Measurements from ENCODE around the gene EEFSEC. TPM values are rescaled to one million over a fixed set of nuclear protein-coding genes. Genes with fewer than 3 reads are reported as not detected.

The EEFSEC gene
- total RNA-seq, 2 experiments from 2014 or later, result 19.2 to 19.6 TPM

DNA sequence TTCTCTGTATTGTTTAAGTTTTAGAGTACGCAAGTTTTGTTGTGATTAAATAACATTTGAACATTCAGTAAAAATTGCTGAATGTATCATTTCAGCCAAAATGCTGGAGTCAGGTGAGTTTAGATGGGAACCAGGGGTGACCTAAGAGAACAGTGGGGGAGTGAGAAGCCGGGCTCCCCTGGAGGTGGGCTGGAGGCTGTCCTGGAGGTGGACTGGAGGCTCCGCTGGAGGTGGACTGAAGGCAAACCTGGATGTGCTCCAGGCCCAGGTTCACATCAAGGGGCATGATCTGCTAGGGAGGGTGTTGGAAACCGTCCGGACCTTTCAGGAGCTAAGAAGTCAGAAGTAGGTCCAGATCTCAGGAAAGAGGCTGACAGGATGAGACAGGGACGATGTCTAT, 289.7 kb downstream of the EEFSEC start:
- H3K36me3 Mint-ChIP-seq (ENCODE audit: low read depth), result no peaks in the 10 kb centered on the region
- intact Hi-C loops (cut with micrococcal nuclease), result loop anchor here (5.0 kb wide), 1 partner anchor 49 kb away; the partner anchor contains the start of gene GATA2
- no peak overlapping the region for H3K4me3 Mint-ChIP-seq
- H3K27ac Mint-ChIP-seq, result no peak overlapping the region
- ChIA-PET CTCF (interaction anchor here (1.0 to 3.1 kb wide), 4 partner anchors 17 to 141 kb away, joined by 3 to 10 read pairs (median 6); no protein-coding TSS in a partner anchor), POLR2A (no interaction called here)
- TF ChIP-seq, protein P1, sequence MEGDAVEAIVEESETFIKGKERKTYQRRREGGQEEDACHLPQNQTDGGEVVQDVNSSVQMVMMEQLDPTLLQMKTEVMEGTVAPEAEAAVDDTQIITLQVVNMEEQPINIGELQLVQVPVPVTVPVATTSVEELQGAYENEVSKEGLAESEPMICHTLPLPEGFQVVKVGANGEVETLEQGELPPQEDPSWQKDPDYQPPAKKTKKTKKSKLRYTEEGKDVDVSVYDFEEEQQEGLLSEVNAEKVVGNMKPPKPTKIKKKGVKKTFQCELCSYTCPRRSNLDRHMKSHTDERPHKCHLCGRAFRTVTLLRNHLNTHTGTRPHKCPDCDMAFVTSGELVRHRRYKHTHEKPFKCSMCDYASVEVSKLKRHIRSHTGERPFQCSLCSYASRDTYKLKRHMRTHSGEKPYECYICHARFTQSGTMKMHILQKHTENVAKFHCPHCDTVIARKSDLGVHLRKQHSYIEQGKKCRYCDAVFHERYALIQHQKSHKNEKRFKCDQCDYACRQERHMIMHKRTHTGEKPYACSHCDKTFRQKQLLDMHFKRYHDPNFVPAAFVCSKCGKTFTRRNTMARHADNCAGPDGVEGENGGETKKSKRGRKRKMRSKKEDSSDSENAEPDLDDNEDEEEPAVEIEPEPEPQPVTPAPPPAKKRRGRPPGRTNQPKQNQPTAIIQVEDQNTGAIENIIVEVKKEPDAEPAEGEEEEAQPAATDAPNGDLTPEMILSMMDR (IDR thresholded peaks at IDR 0.05), result no peak
- DNase-seq, result no peak
- peaks cover 10% of the 10 kb centered on the region for H3K4me1 Mint-ChIP-seq (ENCODE audit: low read depth)
- H3K27me3 Mint-ChIP-seq, result peaks cover 6% of the 10 kb centered on the region
- H3K9me3 Mint-ChIP-seq, result peaks cover 12% of the 10 kb centered on the region
- ATAC-seq, result no peak

GRCh38 chr3:128443771-128444170, 290.5 kb downstream of the EEFSEC start:
- Mint-ChIP-seq H3K9me3 (peaks cover 17% of the 10 kb centered on the region), H3K4me3 (no peak overlapping the region), H3K27me3 (peaks cover 3% of the 10 kb centered on the region), H3K27ac (no peak overlapping the region), H3K4me1 (ENCODE audit: low read depth) (peaks cover 16% of the 10 kb centered on the region), H3K36me3 (ENCODE audit: low read depth) (peaks cover 5% of the 10 kb centered on the region)
- ATAC-seq, result no peak
- intact Hi-C loops (cut with micrococcal nuclease), result loop anchor here (5.0 kb wide), 1 partner anchor 49 kb away; the partner anchor contains the start of gene GATA2
- no peak for DNase-seq
- CTCF ChIA-PET, result interaction anchor here (1.1 to 3.1 kb wide), 3 partner anchors 18 to 165 kb away, joined by 3 to 10 read pairs (median 8); no protein-coding TSS in a partner anchor
- TF ChIP-seq, protein P1 (IDR thresholded peaks at IDR 0.05), result no peak
- POLR2A ChIA-PET, result interaction anchor here (0.7 kb wide), 1 partner anchor 165 kb away, joined by 3 read pairs; no protein-coding TSS in a partner anchor

- DNase-seq, result no peak
- Mint-ChIP-seq H3K27ac (no peak overlapping the region), H3K9me3 (peaks cover 18% of the 10 kb centered on the region), H3K27me3 (peaks cover 3% of the 10 kb centered on the region), H3K4me1 (ENCODE audit: low read depth) (peaks cover 21% of the 10 kb centered on the region), H3K36me3 (ENCODE audit: low read depth) (peaks cover 6% of the 10 kb centered on the region), H3K4me3 (no peak overlapping the region)
- POLR2A ChIA-PET, result no interaction called here
- ATAC-seq, result no peak
- TF ChIP-seq, protein P1 (IDR thresholded peaks at IDR 0.05), result no peak
- CTCF ChIA-PET, result interaction anchor here (0.9 kb wide), 1 partner anchor 27 kb away, joined by 3 read pairs; no protein-coding TSS in a partner anchor
- intact Hi-C loops (cut with micrococcal nuclease), result no loop called here
Observed at GRCh38 chr3:128445357-128445756, 292.1 kb downstream of the EEFSEC start.

DNA sequence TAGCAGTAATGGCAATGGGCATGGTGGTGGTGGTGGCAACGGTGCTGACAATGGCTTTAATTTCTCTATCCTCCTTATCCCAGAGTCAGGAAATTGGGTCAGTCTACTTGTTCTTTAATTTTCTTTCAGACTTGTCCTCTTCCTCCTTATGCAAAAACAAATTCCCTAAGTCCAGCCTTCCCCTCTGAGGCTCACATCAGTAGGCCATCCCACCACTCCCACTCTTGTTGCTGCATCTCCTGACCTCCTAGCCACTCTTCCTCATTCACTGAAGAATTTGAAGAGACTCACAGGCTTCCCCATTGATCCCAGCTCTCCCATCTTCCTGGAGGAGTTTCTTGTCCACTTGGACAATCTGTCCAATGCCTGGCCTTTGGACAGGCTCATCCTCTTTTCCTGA, 293.5 kb downstream of the EEFSEC start:
- H3K9me3 Mint-ChIP-seq, result peaks cover 18% of the 10 kb centered on the region
- ATAC-seq, result no peak
- ChIA-PET CTCF (interaction anchor here (3.6 kb wide), 1 partner anchor 20 kb away, joined by 21 read pairs; no protein-coding TSS in a partner anchor), POLR2A (no interaction called here)
- peaks cover 6% of the 10 kb centered on the region for H3K36me3 Mint-ChIP-seq (ENCODE audit: low read depth)
- DNase-seq, result no peak
- H3K4me1 Mint-ChIP-seq (ENCODE audit: low read depth), result peaks cover 21% of the 10 kb centered on the region
- peak overlapping the region; percentile 25 for H3K27ac Mint-ChIP-seq
- peaks cover 5% of the 10 kb centered on the region for H3K27me3 Mint-ChIP-seq
- TF ChIP-seq, protein P1 (IDR thresholded peaks at IDR 0.05), result no peak
- H3K4me3 Mint-ChIP-seq, result no peak overlapping the region
- intact Hi-C loops (cut with micrococcal nuclease), result no loop called here

DNA sequence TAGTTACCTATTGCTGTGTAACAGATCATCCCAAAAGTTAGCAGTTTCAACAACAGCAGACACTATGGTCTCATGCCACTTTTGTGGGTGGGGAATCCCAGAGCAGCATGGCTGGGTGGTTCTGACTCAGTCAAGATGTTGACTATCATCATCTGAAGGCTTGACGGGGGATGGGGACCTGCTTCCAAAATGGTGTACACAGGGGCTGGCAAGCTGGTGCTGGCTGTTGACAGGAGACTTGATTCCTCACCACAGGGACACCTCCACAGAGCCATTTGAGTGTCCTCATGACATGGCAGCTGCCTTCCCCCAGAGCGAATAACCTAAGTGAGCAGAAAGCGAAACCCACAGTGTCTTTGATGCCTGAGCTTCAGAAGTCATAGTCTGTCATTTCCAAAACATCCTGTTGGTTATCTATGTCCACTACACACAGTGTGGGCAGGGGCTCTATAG, 294.3 kb downstream of the EEFSEC start:
- Mint-ChIP-seq H3K27me3 (peaks cover 5% of the 10 kb centered on the region), H3K4me1 (ENCODE audit: low read depth) (peaks cover 21% of the 10 kb centered on the region), H3K9me3 (peaks cover 18% of the 10 kb centered on the region), H3K27ac (peak overlapping the region; percentile 82), H3K4me3 (no peak overlapping the region), H3K36me3 (ENCODE audit: low read depth) (peaks cover 6% of the 10 kb centered on the region)
- intact Hi-C loops (cut with micrococcal nuclease), result no loop called here
- peak; percentile 90 for DNase-seq
- TF ChIP-seq, protein P1 (IDR thresholded peaks at IDR 0.05), result no peak
- ATAC-seq, result peak; percentile 80
- POLR2A ChIA-PET, result no interaction called here
- CTCF ChIA-PET, result interaction anchor here (3.6 kb wide), 1 partner anchor 21 kb away, joined by 21 read pairs; no protein-coding TSS in a partner anchor
